Rectal smooth muscle tissue (tissue), 1 donor: ENCODE results near the gene LRFN2.

ENCODE experiments used
- H3K27ac ChIP-seq: one replicate; pipeline ENCODE4 v1.7.0; 2013; ENCODE audit warnings: low read depth, low read length, inconsistent platforms
- H3K27me3 ChIP-seq: one replicate; pipeline ENCODE4 v1.7.0; 2013; ENCODE audit warnings: low read length; ENCODE audit not compliant: control insufficient read depth, insufficient read depth
- H3K36me3 ChIP-seq: one replicate; pipeline ENCODE4 v1.7.0; 2013; ENCODE audit warnings: low read length; ENCODE audit not compliant: control insufficient read depth, insufficient read depth
- H3K4me1 ChIP-seq: one replicate; pipeline ENCODE4 v1.7.0; 2013; ENCODE audit warnings: low read length; ENCODE audit not compliant: control insufficient read depth, insufficient read depth
- H3K4me3 ChIP-seq: one replicate; pipeline ENCODE4 v1.7.0; 2013; ENCODE audit warnings: low read length
- H3K9ac ChIP-seq: one replicate; pipeline ENCODE4 v1.7.0; 2013; ENCODE audit warnings: low read length

The LRFN2 gene

DNA sequence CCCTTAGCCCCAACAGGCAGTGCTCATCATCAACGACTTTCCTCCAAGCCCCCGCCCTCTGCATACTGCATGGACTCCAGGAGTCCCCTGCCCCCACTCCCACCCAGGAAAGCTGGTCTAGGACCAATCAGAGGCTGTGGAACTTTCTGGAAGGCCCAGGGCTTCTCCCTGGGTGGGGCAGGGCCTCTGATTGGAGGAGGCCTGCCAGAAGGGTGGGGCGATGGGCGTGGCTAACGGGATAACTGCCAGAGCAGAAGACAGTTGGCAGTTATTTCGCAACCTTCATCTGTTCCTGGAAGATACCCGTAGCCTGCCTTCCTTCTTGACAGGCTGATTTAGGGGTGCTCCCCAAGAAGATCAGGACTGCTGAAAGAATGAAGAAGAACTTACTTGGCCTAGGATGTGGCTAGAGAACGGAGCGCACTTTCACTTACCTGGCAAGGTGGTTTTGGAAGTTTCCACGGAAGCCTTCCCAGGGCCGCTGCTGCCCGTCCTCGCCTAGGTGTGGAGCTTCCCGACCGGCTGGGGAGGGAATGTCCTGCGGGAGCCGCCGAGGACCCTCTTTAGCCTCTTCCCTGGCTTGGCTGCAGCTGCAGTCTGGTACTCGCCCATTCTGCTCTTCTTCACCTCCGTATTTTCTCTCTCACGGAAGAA lies 209.0 kb downstream of the LRFN2 start:
- Histone ChIP-seq H3K27me3 (no peaks in the 10 kb centered on the region), H3K4me1 (no peaks in the 10 kb centered on the region), H3K36me3 (no peaks in the 10 kb centered on the region), H3K9ac (no peak overlapping the region), H3K4me3 (no peak overlapping the region), H3K27ac (no peak overlapping the region)

DNA sequence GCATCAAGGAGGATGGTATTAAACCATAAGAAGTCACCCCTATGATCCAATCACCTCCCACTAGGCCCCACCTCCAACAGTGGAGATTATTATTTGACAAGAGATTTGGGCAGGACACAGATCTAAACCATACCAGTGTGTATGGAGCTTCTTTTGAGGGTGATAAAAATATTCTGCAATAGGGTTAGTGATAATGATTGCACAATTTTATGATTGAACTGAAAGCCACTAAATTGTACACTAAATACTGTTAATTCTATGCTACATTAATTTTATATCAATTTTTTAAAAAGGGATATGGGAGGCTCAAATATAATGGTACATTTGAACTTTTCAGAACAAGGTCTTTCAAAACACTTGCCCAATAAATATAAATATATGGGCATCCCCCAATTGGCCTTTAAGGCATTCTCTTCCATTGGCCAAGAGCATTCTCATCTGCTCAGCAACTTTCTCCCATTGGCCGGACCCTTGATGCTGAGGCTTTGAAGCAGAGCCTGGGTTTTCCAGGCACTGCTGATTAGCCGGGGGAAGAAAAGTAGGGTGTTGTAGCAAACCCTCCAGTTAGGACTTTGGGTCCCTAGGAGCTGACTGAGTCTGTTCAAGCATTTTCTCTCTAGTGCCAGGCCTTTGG lies 209.9 kb downstream of the LRFN2 start:
- H3K4me3 ChIP-seq = no peak overlapping the region
- no peaks in the 10 kb centered on the region for H3K36me3 ChIP-seq
- no peak overlapping the region for H3K9ac ChIP-seq
- H3K27me3 ChIP-seq = no peaks in the 10 kb centered on the region
- H3K27ac ChIP-seq = no peak overlapping the region
- H3K4me1 ChIP-seq = no peaks in the 10 kb centered on the region

DNA sequence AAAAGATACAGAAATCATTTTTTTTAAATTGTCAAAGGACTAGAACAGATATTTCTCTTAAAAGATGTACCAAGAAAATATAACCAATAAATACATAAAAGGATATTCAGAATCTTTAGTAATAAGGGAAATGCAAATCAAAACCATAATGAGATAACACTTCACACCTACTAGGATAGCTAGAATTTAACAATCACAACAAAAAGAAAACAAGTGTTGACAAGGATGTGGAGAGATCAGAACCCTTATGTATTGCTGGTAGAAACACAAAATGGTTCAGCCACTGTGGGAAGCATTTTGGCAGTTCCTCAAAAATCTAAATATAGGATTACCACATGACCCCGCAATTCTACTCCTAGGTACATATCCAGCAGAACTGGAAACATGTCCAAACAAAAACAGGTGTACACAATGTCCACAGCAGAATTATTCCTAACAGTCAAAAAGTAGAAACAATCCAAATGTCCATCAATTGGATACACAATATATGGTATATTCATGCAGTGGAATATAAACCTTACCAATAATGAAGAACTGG lies 211.0 kb downstream of the LRFN2 start:
- Histone ChIP-seq H3K4me1 (no peaks in the 10 kb centered on the region), H3K27ac (no peak overlapping the region), H3K27me3 (no peaks in the 10 kb centered on the region), H3K4me3 (no peak overlapping the region), H3K9ac (no peak overlapping the region), H3K36me3 (no peaks in the 10 kb centered on the region)

DNA sequence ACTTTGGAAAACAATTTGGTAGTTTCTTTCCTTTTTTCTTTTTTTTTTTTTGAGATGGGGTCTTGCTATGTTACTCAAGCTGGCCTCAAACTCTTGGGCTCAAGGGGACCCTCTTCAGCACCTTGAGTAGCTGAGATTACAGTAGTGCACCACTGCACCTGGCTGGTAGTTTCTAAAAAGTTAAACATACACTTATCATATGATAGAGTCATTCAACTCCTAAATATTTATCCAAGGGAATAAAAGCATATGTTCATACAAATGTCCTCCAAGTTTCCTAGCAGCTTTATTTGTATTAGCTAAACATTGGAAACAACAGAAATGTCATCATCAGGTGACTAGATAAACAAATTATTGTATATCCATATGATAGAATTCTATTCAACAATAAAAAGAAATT lies 213.9 kb downstream of the LRFN2 start:
- H3K36me3 ChIP-seq = no peaks in the 10 kb centered on the region
- H3K9ac ChIP-seq = no peak overlapping the region
- no peak overlapping the region for H3K4me3 ChIP-seq
- H3K4me1 ChIP-seq = no peaks in the 10 kb centered on the region
- no peaks in the 10 kb centered on the region for H3K27me3 ChIP-seq
- H3K27ac ChIP-seq = no peak overlapping the region

DNA sequence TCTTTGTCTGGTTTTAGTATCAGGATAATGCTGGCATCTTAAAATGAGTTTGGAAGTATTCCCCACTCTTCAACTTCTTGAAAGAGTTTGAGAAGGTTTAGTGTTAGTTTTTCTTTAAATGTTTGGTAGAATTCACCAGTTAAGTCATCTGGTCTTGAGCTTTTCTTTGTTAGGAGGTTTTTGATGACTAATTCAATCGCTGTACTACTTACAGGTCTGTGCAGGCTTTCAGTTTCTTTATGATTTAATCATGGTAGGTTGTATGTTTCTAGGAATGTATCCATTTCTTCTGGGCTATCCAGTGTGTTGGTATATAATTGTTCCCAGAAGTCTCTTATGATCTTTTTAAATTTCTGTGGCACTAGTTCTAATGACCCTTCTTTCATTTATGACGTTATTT lies 215.5 kb downstream of the LRFN2 start:
- no peak overlapping the region for H3K9ac ChIP-seq
- no peak overlapping the region for H3K4me3 ChIP-seq
- H3K36me3 ChIP-seq = no peaks in the 10 kb centered on the region
- no peaks in the 10 kb centered on the region for H3K4me1 ChIP-seq
- no peak overlapping the region for H3K27ac ChIP-seq
- no peaks in the 10 kb centered on the region for H3K27me3 ChIP-seq

DNA sequence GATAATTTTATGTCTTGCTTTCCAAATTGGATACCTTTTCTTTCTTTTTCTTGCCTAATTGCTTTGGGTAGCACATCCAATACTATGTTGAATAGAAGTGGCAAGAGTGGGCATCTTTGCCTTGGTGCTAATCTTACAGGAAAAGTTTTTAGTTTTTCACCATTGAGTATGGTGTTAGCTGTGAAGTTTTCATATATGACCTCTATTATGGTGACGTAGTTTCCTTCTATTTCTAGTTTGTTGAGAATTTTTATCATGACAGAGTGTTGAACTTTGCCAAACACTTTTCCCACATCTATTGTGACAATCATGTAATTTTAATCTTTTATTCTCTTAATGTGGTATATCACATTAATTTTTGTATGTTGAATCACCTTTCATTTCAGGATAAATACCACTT lies 216.1 kb downstream of the LRFN2 start:
- Histone ChIP-seq H3K27ac (no peak overlapping the region), H3K36me3 (no peaks in the 10 kb centered on the region), H3K9ac (no peak overlapping the region), H3K4me3 (no peak overlapping the region), H3K4me1 (no peaks in the 10 kb centered on the region), H3K27me3 (no peaks in the 10 kb centered on the region)

DNA sequence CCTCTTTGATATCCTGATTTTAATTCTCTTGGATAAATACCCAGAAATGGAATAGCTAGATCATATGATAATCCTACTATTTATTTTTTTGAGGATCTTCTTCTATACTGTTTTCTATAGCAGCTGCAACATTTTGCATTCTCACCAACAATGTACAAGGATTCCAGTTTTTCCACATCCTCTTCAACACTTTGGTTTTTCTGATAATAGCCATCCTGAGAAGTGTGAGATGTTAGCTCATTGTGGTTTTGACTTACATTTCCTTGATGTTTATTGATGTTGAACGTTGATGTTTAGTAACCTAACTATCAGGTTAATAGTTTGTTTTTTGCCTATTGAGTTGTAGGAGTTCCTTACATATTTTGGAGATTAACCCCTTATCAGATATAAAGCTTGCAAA lies 217.3 kb downstream of the LRFN2 start:
- Histone ChIP-seq H3K9ac (no peak overlapping the region), H3K27me3 (no peaks in the 10 kb centered on the region), H3K4me1 (no peaks in the 10 kb centered on the region), H3K27ac (no peak overlapping the region), H3K36me3 (no peaks in the 10 kb centered on the region), H3K4me3 (no peak overlapping the region)

DNA sequence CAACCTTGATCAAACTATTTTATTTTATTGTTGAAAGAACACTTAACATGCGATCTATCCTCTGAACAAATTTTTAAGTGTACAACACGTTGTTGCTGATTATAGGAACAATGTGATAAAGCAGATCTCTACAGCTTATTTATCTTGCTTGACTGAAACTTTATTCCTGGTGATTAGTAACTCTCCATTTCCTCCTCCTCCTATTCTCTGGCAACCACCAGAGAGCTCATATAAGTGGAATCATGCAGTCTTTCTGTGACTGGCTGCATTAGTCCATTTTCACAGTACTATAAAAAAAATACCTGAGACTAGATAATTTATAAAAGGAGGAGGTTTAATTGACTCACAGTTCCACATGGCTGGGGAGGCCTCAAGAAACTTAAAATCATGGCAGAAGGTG lies 218.1 kb downstream of the LRFN2 start:
- H3K27ac ChIP-seq = no peak overlapping the region
- no peak overlapping the region for H3K4me3 ChIP-seq
- H3K4me1 ChIP-seq = no peaks in the 10 kb centered on the region
- no peak overlapping the region for H3K9ac ChIP-seq
- H3K36me3 ChIP-seq = no peaks in the 10 kb centered on the region
- no peaks in the 10 kb centered on the region for H3K27me3 ChIP-seq

DNA sequence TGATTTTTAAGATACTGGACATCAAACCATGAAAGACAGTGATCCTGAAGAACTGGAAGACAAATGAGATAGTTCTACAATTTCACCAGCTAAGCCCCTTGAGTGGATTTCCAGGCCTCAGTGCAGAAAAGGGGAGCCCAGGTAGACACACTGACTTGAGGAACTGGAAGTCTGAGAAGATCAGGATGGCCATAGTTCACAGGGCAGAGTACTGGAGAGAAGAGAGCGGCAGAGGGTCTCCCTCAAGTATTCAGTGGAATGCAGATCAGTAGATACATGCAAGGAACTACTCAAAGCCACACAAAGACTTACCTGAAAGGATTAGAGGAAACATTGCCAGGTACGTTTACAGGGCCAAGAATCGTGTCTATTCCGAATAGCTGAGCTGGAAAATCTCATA lies 224.3 kb downstream of the LRFN2 start:
- H3K27me3 ChIP-seq = no peaks in the 10 kb centered on the region
- H3K27ac ChIP-seq = no peak overlapping the region
- no peak overlapping the region for H3K9ac ChIP-seq
- H3K4me1 ChIP-seq = no peaks in the 10 kb centered on the region
- no peaks in the 10 kb centered on the region for H3K36me3 ChIP-seq
- no peak overlapping the region for H3K4me3 ChIP-seq

DNA sequence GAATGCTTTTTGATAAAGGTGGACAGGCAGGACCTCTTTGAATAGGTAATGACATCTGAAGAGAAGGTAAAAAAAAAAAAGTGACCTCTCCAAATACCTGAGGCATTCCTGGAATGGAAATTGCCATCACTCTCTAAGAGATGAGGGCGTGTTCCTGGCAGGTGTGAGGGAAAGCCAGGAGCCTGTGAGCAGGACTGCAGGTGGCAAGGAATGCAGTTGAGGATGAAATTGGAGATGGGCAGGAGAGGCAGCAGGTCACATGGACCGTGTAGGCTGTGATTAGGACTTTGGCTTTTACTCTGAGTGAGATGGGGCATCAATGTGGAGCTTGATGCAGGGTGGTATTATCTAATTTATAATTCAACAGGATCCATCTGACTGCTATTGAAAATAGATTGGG lies 227.4 kb downstream of the LRFN2 start:
- Histone ChIP-seq H3K4me3 (no peak overlapping the region), H3K27me3 (no peaks in the 10 kb centered on the region), H3K36me3 (no peaks in the 10 kb centered on the region), H3K27ac (no peak overlapping the region), H3K4me1 (no peaks in the 10 kb centered on the region), H3K9ac (no peak overlapping the region)

DNA sequence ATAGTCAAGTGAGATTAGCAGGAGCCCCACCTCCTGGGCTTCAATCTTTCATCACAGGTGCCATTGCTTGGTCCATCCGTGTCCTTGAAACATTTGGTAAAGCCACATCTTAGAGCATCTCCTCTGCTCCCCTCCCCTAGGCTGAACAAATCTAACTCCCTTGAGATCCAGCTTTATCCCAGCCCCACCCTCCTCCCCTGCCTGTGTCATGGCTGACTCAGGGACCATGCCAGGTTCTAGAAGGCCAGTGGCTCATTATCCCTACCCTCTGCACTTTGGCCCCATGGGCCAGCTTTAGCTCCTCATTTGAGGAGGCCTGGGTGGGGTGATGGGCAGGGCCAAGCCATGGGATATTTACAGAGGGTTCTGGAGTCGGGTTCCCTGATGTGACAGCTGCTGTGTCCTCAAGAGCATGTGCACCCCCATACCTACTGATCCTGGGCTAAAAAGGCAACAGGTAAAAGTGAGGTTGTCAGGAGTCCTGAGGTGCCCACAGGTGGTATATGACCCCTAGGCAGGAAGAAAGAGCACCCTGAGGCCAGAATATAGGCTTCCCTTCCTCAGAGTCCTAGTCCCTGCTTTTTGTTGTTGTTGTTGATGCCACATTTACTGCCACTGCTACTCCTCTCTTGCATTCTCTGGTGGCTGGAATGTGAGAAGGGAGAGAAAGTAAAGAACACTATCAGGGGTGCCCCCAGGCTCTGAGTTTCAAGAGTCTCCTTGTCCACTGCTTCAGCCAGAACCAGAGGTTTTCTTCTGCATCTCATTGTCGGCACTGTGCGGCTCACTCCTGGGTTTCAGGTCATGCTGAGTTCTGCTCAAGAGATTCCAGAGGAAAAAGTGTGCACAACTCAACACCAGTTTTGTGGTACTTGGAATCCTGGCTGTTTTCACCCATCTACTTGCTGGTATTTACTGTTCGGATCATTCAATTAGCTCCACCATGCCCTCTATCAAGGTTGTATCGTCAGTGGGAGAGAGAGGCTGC lies 228.4 kb downstream of the LRFN2 start:
- Histone ChIP-seq H3K4me3 (no peak overlapping the region), H3K27me3 (no peaks in the 10 kb centered on the region), H3K27ac (no peak overlapping the region), H3K4me1 (no peaks in the 10 kb centered on the region), H3K36me3 (no peaks in the 10 kb centered on the region), H3K9ac (no peak overlapping the region)

DNA sequence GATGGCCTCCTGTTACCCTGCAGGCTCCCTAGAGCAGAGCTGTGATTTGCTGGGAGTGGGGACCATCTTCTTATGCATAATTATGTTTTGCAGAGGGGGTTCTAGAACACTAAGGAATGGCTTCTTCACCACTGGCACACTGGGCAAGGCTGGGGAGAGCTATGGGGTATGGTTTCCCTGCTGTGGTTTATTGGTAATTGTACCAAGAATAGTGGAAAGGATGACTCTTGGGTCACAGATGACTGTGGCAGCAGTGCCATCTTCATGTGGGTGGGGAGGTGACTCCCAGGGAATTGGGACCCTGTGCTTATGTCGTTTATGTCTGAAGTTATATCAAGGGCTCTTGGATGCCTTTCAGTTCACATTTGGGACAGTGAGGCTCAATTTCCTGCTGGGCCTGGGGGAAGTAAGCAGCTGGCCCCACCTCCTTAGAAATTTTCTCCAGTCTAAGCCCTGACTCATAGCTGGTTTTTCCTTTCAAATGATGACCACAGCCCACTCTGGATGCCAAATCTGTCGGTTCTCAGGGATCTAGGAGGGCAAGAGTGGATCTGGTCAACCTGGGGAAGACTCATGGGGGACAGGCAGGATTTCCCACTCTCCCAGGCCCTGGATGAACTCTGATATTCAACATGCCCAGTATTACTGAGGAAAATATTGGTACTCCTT lies 230.8 kb downstream of the LRFN2 start:
- no peaks in the 10 kb centered on the region for H3K36me3 ChIP-seq
- no peaks in the 10 kb centered on the region for H3K27me3 ChIP-seq
- no peak overlapping the region for H3K9ac ChIP-seq
- H3K4me3 ChIP-seq = no peak overlapping the region
- H3K4me1 ChIP-seq = no peaks in the 10 kb centered on the region
- no peak overlapping the region for H3K27ac ChIP-seq
